Measurements from ENCODE around the gene CALML6.

CALML6 gene

DNA sequence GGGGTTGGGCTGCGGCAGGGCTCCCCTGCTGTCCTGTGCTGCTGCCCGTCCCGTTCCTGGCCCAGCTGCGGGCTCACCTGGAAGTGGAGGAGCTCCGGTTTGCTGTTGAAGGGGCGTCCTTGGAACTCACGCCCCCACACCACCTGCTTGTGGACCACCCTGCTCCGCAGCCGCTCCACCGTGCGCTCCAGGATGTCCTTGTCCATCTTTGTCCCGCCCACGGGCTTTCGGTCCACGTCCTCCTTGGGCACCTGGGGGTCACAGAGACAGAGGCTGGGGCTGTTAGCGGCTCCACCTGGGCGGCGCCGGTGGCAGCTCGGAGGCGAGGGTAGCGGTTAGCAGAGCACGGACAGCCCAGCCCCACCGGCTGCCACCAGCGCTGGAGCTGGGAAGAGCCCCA, 49.8 kb downstream of the CALML6 start:
- no peak for DNase-seq (ENCODE audit: low read depth in 2 of 2)

- DNase-seq (ENCODE audit: low read depth in 2 of 2) = no peak
Measured at GRCh38 chr1:1965546-1965945, 50.5 kb downstream of the CALML6 start.

DNA sequence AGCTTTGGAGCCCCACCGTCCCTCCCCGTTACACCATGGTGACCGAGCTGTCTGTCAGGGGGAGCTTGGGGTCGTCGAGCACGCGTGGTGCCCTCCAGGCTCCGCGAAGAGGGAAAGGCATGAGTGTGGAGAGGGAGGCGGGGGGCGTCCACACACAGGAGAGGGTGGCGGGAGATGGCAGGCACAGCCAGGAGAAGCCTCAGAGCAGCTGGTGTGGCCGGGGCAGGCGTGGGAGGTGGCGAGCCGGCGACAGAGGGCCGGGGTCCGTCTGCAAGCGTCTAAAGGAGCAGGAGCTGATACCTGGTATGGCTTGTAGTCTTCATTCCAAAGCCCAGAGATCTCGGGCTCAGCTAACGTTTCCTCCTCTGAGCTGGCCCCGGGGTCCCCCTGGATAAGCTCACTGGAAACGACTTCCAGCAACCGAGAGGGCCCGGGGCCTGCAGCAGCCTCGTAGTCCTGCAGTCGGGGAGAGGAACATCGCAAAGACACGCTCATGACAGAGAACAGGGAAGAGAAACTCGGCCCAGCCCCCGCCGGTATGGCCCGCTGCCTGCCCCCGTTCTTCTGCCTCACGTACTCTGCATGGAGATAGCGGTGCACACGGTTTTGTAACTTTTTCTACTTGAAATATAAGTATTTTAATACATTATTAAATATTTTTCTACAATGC, 51.1 kb downstream of the CALML6 start:
- DNase-seq (ENCODE audit: low read depth in 2 of 2) = no peak

All from fibroblast of skin of left biceps (primary cell).